Fibroblast of lung (primary cell): ENCODE results near the gene ETS1.

Experiments used
- EZH2 ChIP-seq: IDR thresholded peaks from 2 replicates; pipeline ENCODE4 v1.5.1; 2012; ENCODE audit warnings: low read length, control low read depth, mild to moderate bottlenecking; ENCODE audit errors: missing control alignments
- TF ChIP-seq, protein P1 (sequence below), 2 donors: IDR thresholded peaks in 1 of 2; conservative IDR thresholded peaks in 1 of 2; 1 replicate in 1 of 2; 2 replicates in 1 of 2; pipeline ENCODE4 v1.5.1; 2011 to 2012; ENCODE audit warnings: low read length in 2 of 2, control low read depth in 1 of 2, inconsistent platforms in 1 of 2, low read depth in 1 of 2, mild to moderate bottlenecking in 1 of 2

GRCh38 chr11:128553662-128554362 is 33.5 kb downstream of the ETS1 start:
- TF ChIP-seq, protein P1, sequence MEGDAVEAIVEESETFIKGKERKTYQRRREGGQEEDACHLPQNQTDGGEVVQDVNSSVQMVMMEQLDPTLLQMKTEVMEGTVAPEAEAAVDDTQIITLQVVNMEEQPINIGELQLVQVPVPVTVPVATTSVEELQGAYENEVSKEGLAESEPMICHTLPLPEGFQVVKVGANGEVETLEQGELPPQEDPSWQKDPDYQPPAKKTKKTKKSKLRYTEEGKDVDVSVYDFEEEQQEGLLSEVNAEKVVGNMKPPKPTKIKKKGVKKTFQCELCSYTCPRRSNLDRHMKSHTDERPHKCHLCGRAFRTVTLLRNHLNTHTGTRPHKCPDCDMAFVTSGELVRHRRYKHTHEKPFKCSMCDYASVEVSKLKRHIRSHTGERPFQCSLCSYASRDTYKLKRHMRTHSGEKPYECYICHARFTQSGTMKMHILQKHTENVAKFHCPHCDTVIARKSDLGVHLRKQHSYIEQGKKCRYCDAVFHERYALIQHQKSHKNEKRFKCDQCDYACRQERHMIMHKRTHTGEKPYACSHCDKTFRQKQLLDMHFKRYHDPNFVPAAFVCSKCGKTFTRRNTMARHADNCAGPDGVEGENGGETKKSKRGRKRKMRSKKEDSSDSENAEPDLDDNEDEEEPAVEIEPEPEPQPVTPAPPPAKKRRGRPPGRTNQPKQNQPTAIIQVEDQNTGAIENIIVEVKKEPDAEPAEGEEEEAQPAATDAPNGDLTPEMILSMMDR (conservative IDR thresholded peaks at IDR 0.05 in 1 of 2, IDR thresholded peaks at IDR 0.05 in 1 of 2; ENCODE audit: low read depth in 1 of 2, low read length in 2 of 2) = peak; percentile 37 to 44
- TF ChIP-seq EZH2 = no peak
